HG03565 (cell line): ENCODE results near the gene KCNG2.

ENCODE experiments used
- ATAC-seq: cut with Tn5 transposase; IDR thresholded peaks from one replicate; pipeline ENCODE4 v1.9.1; 2021; ENCODE audit warnings: mild to moderate bottlenecking, moderate library complexity; ENCODE audit not compliant: unreplicated experiment

The KCNG2 gene

DNA sequence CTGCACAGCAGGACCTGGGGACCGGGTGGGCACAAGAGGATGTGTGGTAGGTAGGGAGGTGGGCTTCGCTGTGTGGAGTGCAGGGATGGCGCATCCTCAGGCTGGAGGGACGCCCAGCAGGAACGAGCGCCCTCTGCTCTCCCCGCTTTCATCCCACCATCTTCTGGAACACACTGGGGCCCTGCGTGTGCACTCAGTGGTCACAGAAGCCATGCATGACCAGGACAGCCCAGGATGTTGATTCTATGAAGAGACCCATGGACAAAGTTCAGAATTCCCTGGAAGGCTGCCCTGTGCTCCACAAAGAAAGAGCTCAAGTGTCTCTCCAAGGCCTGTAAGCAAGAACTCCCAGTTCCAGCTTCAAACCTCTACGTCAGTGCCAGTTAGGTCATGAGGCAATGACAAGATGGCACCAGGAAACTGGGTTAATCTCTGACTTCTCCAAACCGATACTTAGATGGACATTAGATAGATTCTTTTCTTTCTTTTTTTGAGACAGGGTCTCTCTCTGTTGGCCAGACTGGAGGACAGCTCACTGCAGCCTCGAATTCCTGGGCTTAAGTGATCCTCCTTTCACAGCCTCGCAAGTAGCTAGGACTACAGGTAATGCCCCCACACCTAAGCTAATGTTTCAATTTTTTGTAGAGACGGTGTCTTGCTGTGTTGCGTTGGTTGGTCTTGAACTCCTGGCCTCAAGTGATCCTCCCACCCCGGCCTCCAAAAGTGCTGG lies 150.3 kb downstream of the KCNG2 start:
- no peak for ATAC-seq

DNA sequence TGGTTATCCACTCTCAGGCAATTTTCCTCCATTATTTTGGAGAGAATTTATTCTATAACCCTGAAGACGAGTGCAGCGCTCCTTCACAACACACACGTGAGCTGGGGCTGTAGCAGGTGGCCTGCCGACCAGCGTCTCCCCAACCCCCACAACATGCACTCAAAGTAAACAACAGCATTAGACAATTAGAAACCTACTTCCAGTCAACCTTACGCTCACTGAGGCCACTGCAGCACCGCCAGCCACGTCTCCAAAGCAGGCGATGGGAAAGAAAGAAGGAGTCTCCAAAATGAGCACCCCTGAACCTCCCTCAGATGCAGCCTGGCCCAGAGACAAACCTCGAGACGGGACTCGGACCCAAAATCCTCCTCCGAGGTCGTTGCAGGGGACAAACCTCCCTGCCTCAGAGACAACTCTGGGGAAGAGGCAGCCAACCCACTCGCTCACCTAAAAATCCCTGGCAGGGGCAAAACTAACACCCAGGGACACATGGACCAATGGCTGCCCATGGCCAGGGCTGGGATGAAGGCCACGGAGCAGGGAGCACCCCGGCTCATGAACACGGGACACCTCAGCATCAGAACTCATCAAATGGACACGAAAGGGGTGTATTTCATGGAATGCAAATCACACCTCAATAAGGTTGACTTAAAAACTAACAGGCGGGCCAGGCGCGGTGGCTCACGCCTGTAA lies 151.1 kb downstream of the KCNG2 start:
- ATAC-seq, result no peak
